ENCODE results near the gene NKG7.

Gene NKG7

DNA sequence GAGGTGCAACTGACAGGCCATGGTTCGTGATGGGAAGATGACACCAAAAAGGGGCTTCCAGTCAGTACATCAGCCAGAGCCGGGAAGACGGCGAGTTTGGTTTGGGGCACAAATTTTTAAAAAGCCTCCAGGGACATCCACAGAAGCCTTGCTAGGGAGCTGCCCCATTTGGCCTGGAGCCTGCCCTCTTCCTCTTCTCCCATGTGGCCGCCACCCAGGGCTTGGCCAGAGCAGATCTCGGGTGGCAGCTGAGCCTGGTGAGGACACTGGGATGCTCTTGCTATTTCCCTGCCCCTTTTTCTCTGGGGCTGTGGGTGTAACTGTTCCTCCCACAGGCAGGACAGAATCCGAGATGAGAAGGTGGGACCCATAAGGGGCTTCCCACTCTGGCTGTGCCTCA, 14.5 kb downstream of the NKG7 start:
- no peak for DNase-seq

DNA sequence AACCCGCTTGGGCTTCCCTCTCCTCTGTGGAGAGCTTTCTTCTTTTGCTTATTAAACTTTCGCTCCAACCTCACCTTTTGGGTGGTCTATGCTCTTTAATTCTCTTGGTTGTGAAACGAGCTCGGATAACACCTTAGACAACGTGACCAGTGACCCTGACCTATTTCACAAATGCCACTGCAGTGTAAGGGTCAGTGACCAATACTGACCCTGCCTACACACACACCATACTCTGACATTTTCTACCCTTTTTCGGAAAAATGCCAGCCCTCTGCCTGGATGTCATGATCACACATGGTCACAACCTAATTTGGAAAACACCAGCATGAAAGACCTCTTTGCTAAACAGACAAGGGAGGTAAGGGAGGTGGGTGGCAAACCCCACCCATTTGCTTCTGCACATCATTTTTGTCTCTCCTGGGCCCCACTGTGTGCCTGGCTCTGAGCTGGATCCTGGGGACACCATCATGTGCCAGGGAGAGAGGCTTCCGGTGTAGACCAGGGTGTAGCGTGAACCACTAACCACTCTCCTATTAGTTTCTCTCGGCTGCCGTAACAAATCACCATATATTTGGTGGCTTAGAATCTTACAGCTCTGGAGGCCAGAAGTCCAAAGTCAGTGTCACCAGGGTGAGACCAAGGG, 16.2 kb downstream of the NKG7 start:
- no peak for DNase-seq

DNA sequence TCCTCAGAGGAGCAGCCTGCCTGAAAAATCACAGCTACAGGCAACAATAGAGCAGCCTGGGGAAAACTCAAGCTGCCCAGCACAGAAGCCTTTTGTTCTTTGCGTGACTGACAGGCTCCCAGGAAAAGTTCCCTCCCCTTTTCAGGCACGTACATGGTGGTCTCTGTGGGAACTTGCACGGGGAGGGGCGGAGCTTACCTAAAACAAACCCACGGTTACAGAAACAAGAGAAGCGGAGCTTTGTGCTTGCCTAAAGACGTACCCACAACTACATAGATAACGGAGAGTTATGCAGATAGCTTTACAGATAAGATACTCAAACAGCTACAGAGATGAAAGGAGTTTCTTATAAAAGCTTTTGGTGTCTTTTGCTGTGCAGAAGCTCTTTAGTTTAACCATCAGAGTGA, 17.7 kb downstream of the NKG7 start:
- no peak for DNase-seq

DNA sequence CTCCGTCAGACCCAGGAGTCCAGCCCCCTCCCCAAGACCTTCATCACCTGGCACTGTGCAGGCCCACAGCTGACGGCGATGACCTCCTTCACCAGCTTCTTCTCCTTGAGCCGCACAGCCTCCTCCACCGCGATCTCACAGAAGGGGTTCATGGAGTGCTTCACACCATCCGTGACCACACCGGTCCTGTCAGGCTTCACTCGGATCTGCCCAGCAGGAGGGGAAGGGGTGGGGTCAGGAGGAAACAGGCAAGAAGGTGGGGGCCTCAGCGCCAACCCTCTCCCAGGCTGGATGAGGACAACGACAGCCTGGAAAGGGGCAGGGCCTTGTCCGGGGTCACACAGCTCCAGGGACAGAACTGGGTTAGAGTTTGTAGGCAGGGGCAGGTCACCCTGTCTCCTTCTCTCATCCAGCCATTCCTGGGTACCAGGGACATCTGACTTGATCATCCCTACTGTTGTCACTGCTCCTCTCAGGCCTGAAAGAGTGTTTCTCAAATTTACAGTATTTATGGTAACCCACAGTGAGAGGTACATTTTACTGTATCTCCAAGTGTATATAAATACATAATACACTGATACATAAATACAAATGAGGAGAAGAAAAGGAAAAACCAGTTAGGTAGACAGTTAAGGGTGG, 18.2 kb downstream of the NKG7 start:
- DNase-seq = no peak

DNA sequence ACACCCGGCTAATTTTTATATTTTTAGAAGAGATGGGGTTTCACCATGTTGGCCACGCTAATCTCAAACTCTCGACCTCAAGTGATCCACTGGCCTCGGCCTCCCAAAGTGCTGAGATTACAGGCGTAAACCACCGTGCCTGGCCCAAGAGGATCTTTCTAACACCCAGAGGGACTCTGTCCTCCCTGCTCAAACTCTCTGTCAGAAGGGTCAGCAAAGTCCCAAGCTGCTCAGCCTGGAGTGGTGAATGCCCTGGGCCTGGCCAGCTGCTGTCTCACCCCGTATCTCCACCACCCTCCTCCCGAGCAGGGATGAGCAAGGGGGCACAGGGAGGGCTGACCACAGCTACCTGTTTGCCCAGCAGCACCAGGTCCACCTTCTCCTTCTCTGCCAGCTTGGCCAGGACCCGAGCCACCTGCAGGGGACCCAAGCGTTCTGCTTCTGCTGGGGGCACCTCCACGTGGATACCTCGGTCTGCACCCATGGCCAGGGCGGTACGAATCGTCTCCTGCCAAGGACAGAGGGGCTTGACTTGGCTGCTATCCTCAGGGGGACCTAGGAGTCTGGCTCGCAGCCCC, 19.6 kb downstream of the NKG7 start:
- DNase-seq = no peak

DNA sequence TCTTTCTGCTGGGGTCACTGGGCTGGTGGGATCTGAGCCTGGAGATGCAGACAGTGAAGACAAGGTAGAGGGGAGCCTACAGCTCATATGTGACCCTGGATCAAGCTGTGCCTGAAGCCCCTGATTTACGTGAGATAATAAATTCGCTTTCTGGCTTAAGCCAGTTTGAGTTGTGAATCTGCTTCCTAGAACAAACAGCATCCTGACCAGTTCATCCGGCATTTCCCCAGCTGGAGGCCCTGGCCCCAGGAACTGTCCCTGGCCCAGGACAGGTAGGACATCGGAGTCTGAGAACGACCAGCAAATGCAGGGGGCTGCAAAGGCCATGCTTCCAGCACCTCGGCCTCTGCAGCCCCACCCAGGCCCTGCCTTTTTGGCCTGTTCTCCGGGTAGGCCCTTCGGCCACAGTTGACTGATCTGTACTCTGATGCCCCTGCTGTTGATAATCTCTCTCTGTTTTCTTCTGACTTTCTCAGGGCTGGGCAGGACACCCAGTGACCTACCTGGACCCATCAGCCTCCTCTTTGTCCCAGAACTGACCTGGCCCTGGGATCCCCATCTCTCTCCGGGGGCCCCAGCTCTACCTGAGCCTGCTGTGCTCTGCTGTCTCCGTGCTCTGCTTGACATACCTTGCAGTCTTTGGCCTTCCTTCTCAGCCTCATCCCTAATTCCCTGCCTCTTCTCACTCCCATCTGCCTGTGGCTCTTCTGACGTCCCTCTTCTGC, 21.0 kb downstream of the NKG7 start:
- DNase-seq = no peak

DNA sequence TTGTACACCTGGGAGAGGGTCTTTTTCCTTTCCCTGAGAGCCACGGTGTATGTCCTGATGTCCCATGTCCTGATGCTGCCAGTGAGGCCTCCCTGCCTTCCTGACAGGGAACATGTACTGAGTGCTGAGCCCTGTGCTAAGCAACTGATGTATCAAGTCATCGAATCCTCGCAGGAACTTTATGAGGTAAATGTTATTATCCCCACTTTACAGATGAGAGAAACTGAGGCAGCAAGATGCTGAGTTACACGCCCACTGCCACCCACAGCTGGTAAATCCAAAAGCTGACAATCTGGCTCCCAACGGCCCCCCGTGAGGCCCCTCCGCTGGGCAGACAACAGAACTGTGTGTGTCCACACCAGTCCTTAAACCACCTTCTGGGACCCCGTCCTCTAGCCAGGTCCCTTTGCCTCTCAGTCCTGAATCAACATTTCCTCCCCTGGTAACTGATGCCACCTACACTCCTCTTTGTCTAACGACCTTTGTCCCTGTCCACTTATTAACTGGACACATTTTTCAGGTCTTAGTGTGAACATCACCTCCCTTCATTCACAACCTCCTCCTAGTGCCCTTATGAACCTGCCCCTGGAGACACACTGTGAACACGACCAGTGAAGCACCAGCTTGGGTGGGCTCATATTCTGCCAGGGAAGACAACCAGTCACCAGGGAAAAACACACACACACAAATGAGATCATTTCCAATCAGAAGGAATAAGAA, 25.1 kb downstream of the NKG7 start:
- DNase-seq = no peak

DNA sequence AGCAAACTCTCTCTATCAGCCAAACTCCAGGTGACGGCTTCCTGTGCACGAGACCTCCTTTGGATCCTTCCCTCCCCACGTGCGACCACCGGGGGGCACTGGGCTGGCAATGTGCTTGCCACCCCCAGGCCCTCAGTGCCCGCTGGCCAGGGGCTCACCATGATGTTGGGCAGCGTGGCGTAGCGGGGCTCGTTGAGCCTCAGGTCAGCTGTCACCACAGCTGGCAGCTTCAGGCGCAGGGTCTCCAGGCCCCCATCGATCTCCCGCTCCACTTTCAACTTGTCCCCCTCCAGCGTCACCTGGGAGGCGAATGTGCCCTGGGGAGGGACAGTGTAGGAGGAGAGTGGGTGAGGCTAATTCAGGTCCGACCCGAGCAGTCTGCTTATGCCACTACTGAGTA, 25.7 kb downstream of the NKG7 start:
- DNase-seq = no peak

DNA sequence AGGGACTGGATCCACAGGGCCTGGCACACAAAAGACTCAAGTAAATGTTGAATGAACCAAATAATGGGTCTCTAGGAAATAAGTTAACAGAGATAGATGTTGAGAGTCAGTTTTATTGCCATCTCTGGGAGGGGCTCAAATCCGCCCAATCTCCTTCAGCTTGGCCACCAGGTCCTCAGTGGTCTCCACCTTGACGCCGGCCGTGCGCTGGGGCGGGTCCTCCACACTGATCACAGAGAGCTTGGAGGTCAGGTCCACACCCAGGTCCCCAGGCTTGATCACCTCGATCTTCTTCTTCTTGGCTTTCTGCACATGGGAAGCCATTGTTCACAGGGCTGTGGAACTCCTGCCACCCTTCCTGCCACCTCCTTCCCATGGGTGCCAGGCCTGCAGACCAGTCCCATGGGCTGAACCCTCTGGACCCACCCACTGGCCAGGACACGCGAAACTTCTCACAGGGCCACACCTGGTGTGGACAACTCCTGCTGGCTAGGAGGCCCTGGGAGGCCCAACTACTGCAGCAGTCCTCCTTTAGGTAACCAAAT, 27.3 kb downstream of the NKG7 start:
- DNase-seq = no peak

DNA sequence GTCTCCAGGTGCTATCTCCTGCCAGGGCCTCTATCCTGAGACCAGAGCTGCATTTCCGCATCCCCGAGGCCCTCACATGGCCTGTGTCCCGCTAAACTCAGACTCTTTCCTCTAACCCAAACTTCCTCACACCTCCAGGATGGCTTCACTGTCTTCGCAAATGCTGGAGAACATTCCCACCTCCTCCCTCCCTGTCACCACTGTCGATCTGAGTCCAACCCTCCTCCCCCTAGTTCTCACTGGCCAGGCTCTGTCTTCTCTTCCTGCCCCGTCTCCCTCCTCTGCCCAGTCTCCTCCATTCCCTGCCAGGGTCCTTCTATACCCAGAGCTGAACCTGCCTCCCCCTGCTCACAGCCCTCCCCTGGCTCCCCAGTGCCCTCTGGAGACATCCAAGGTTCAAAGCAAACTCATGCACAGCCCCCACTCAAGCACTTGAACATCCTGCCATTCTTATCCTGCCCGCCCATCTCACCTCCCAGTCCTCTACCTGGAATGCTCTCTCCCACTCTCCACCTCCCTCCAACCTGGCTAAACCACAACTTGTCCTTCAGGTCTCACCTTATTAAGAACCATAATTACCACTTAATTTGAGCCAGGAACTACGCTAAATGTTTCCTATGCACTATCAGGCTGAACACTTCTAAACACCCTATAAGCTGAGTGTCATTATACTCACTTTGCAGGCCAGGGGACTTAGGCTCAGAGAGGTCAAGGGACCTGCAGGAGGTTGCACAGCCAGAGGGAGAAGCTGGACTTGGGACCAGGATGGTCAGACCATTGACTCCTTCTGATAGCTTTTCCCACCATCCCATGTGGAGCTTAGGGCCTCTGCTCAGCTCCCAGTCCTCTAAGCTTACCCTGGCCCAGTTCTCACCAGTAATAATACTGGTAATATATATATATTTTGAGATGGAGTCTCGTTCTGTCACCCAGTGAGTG, 29.6 kb downstream of the NKG7 start:
- no peak for DNase-seq

DNA sequence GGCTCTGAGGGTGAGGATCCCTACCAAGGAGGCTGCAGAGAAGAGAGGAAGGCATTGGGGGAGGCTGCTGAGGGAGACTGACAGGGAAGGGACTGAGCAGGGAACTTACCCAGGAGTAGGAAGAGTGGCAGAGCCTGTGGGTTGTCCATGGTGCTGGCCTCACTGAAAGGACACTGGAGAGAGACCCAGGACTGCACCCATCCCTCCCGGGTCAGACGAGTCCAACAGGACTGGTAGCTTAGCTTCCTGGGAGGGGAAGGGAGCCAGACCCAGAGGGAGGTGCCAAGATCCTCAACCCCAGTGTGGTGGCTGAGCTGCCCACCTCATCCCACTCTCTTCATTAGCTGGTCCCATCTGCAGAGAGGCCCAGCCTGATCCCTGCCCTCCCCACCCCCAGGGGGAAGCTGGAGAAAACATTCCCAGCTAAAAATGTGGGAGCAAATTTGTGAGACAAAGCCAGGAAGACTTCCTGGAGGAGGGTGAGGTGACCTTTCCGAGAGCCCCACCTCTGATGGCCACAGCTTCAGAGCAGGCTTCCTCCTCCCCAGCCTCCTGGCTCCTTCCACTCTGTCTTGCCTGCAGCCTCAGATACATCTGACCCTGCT, 30.4 kb downstream of the NKG7 start, which contains the start of gene VSIG10L:
VSIG10L (minus strand) TSS at position 164 of the 605 bp plus-strand sequence; CDS start at position 149, 15 bp downstream.
- no peak for DNase-seq

DNA sequence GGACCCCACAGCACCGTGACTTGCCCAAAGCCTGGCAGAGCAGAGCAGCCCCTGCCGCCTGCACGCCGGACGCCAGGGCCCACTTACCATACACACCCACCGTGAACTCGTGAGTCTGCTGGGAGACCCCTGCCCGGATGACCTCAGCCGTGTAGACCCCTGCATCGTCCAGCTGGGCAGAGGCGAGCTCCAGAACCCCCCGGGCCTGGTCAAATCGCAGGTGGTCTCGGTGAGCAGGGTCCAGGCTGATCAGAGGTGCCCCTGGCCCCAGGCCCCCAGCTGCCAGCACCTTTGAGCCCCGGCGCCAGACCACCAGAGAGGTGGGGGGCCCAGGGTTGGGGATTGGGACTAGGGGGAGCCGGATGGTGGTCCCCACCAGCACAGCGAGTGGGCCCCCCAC, 31.4 kb downstream of the NKG7 start:
- DNase-seq = no peak

DNA sequence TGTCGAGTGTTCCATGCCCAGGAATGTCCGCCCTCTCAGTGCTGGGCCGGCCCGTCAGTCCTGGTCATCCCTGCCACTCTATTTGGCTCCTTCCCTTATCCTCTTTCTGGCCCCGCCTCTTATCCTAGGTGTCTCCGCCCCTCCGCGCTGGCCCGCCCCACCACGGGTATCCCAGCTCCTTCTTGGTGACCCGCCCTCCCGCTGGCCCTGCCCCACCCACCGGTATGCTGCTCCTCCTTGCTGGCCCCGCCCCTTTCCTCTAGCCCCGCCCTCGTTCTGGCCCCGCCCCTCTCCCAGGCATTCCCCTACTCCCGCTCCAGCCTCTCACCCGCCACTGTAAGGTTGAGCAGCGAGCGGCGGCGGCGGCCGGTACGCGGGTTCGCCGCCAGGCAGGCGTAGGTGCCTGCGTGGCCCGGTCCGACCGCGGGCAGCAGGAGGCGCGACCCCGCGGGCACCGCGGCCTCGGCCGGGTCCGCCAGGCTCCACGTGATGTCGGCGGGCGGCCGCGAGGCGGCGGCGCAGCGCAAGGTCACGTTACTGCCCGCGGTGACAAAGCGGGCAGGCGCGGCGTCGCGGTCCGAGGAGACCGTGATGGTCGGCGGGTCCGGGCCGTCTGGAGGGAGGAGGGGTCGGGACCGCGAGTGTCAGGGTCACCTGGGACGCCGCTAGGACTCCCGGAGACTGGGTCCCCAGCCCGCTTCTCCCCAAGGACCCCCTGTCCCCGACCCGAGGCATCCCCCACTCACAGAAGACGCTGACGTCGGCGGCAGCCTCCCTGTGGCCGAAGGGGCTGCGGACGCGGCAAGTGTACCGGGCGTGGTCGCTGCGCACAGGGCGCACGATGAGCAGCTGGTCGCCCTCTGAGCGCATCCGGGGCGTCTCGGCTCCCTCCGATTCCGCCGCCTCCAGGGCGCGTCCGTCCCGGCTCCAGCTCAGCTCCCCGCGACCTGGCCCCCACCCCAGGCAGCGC, 32.5 kb downstream of the NKG7 start:
- no peak for DNase-seq

DNA sequence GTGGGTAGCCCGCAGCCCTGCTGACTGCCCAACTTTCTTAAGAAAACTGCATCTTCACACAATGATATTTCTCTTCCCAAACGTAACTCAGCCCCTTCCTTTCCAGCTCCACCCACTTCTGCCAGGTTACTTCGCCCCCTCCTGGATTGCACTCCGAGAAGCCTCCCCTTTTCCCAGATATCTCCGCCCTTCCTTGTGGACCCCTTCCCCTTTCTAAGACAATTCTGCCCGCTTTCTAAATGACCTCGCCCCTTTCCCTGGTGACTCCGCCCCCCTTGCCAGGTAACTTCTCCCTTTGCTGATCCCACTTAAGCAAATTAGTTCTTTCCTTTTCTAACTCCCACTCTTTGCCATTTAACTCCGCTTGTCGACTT, 33.2 kb downstream of the NKG7 start:
- no peak for DNase-seq

DNA sequence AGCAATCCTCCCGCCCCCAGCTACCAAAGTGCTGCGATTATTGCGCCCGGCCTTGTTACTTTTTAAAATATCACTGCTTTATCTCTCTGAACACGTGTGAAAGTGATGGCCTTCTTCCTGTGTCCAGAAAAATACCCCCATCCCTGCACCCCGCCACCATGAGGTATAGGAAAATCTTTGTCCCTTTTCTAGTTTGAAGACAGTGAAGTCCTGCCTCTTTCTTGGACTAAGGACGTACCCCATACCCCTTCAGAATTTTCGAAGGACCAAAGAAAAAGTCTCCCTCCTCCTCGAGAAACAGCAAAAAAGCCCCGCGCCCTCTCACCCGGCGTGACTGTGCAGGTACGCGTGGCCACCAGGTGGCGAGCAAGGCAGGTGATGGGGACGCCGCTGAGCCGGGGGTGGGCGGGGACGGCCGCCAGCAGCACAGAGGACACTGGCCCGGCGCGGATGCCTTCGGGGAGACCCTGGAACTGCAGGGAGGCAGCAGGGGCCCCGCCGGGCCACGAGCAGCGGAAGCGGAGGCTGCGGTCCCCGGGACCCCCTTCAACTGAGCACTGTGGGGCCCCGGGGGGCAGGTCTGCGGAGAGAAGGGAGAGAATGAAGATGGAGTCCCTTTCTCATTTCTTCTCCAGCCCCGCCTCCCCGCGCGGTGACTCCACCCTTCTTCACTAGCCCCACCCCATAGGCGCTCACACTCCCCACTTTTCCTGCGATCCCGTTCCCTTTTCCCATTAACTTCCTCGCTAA, 33.7 kb downstream of the NKG7 start:
- no peak for DNase-seq

DNA sequence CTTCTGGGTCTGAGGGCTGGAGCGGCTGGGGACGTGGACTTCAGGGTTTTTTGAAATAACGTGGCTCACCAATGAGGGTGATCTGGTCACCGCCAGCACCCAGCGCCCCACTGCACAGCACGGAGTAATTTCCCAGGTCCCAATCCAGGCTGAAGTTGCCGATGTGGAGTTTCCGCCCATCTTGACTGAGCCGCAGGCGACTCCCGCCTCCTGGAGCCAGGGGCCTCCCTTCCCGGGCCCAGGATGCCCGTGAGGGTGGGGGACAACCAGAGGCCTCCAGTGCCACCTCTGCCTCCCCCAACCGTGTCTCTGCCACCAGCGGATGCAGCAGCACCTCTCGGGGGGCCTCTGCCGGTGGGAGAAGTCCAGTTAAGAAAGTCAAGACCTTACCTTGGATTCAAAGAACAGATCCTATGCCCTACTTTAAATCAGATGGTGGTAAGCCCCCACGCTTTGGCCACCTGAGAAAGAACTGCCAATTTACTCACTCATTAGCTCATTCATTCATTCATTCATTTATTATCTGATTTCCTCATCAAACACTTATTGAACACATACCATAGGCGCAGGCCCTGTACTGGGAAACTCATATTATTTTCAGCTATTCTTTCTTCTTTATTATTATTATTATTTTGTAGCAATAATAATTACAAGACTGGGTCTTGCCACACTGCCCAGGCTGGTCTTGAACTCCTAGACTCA, 34.4 kb downstream of the NKG7 start:
- DNase-seq = no peak

DNA sequence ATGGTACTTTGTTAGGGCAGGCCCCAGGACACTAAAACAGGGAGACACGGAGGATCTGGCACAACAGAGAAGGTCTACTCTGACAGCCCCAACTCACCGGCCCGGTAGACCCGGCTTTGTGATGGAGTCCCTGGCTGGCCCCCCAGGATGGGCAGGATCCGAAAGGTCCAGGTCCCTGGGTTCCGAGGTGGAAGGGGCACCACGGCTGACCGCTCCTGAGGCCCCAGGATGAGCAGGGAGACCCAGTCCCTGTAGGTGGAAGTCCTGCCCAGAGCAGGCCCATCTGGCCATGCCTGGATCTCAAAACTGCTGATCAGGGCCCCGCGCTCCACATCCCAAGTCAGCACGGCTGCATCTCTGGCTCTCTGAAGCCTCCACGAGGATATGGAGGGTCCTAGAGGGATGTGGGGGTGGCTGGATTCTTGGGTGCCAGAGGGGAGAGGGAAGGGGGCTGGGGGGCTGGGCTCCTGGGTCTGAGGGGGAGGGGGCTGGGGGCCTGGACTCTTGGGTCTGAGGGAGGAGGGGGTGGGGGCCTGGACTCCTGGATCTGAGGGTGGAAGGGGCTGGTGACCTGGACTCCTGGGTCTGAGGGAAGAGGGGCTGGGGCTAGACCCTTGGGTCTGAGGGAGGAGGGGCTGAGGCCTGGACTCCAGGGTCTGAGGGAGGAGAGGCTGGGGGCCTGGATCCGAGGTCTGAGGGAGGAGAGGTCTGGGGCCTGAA, 35.2 kb downstream of the NKG7 start:
- no peak for DNase-seq

Measured in NCI-H2081 treated with DMSO at 0.1 percent for 48 hours (cell line).